ENCODE data around the gene ACBD5.

The ACBD5 gene

DNA sequence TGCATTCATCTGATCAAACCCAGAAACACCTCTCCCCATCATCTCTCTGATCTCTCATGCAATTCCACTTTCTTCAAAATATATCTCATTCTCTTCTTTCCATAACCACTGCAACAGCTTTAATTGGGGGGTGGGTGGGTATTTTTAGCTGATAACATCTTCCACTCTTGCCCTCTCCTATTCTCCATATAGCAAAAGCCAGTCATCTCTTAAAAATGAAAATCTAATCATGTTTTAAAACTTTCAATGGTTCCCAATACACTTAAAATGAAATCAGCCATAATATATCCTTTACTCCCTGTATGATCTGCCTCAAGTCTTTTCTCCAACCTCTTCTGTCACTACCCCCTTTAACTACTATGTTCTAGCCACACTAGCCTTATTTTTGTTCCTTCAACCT lies 87.9 kb downstream of the ACBD5 start:
- no peak for DNase-seq (ENCODE audit: low read depth)

DNA sequence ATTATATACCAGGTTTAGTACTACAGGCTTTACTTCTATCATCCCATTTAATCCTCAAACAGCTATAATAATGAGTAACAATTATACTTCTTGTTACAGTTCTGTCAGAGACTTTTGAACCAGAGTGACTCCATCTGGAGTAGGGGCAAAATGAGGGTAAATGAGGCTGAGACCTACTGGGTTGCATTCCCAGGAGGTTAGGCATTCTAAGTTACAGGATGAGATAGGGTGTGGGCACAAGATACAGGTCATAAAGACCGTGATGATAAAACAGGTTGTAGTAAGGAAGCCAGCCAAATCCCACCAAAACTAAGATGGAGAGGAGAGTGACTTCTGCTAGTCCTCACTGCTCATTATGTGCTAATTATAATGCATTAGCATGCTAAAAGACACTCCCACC lies 90.3 kb downstream of the ACBD5 start:
- DNase-seq (ENCODE audit: low read depth) = no peak

DNA sequence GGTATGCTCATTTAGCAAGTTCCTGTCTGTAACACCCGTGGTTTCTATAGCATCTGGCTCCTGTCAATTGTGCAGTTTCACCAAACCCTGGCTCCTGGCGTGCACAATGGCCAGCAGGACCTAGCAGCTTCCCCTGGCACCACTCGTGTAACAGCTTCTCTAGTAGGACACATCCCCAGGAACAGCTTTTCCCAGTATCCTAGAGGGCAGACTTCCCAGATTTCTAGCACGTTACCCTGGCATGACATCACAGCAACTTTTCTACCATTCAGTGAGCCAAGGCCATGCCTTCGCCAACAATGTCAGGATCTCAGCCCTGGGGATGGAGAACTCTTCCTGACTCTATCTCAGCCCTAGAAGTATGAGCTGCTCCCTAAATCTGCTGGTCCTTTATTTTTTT lies 92.9 kb downstream of the ACBD5 start:
- DNase-seq (ENCODE audit: low read depth) = no peak

DNA sequence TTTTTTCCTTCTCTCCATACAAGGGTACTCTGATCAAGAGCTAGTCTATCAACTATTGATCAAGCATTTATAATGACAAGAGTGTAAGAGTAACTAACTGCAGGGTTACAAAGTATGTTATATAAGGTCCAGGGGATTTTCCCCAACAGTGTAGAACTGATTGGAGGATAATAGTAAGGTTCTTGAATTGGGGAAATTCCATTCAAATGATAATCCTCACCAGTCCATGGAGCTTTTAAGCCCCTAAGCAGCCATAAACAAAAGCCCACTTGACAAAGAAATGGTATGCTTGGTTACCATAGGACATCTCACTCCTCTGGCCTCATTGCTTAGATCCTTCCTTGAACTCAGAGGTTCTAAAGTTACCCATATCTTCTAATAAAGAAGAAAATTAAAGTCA lies 94.7 kb downstream of the ACBD5 start:
- DNase-seq (ENCODE audit: low read depth) = no peak
